GM18507 (cell line): Measurements from ENCODE around the gene TDRD3.

ENCODE experiments used
- DNase-seq: peaks from one replicate; pipeline ENCODE4 v3.0.0; 2011; ENCODE audit warnings: low read depth; ENCODE audit not compliant: insufficient read length; ENCODE audit errors: extremely low spot score
- FAIRE-seq: peaks from 2 replicates; lab custom pipeline; 2011; peaks lifted over from hg19 to GRCh38; lab: Jason Lieb, UNC

Gene TDRD3

DNA sequence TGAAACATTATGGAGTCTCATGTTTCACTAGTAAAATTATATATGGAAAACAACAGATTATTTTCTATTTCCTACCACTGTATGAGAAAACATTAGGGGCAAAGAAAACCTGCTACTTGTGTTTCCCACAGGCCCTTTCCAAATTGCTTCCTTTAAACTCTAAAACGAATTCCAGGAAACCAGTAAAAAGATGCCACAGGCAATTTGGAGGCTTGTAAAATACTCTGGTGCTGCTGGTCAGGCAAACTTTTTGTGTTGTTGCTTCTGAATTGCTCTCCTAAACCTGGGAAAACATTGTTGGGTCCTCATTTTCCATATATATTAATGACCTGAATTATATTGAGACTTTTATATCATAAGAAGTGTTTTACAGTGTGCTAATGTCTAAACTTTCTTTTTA, 141.5 kb downstream of the TDRD3 start:
- no peak for DNase-seq
- FAIRE-seq = no peak

DNA sequence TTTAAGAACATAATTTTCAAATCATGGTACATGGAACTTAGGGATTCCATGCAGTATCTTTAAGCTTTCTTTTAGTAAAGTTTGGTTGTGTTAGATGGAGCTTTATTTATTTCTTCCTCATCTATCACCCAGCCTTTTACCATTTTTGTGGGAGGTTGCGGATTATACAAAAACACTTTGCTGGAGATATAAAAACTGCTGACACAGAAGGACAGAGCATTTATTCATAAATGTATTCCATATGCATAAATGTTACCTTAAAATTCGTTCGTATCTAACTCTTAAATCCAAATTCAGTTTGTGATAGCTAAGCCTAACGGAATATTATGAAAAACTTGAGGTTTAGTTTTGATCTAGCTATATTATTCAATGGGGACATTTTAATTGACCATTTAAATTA, 143.3 kb downstream of the TDRD3 start:
- FAIRE-seq (no peak), DNase-seq (no peak)

- FAIRE-seq (no peak), DNase-seq (no peak)
Observed at GRCh38 chr13:60562096-60562780, 165.2 kb downstream of the TDRD3 start.

DNA sequence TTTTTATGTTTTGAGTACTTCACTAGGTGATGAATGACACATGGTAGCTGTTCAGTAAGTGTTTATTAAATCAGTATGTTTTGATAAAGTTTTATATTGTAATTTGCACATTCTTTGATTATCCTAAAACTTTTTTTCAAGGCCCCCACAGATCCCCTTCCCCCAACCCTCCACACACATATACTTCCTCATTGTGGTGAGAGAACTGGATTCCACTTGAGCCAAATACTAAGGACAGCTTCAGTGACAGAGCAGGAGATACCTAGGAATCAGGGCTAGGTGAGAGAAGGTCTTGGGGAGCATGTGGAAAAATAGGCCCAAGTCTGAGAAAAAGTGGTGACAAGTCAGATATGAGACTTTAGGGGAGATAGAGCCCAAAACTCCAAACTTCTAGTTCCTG, 174.6 kb downstream of the TDRD3 start:
- FAIRE-seq (no peak), DNase-seq (no peak)

- no peak for FAIRE-seq
- no peak for DNase-seq
Observed at GRCh38 chr13:60572003-60572798, 175.2 kb downstream of the TDRD3 start.

- no peak for DNase-seq
- FAIRE-seq = no peak
Observed at GRCh38 chr13:60572855-60573254, 175.8 kb downstream of the TDRD3 start.

DNA sequence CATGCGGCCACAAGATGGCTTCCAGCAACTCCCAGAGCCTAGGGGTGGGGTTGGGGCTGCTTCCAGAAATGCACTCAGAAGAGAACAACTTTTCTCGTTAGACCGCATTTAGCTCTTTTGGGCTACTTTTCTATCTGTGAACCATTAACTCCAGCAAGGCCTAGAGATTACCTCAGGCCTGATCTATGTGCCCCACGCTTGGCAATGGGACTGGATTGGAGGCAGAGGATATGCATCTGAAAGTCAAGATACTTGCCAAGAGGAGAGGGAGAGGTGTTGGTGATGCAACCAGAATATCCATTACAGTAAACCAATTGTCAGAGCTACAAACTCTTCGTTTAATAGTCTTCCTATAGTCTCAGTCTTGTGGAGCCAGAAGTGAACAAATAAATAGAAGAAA, 177.7 kb downstream of the TDRD3 start:
- DNase-seq (no peak), FAIRE-seq (no peak)

- DNase-seq (no peak), FAIRE-seq (no peak)
Observed at GRCh38 chr13:60575142-60575541, 178.1 kb downstream of the TDRD3 start.

- DNase-seq (no peak), FAIRE-seq (no peak)
Observed at GRCh38 chr13:60577761-60578160, 180.7 kb downstream of the TDRD3 start.

- FAIRE-seq (no peak), DNase-seq (no peak)
Observed at GRCh38 chr13:60583196-60583888, 186.3 kb downstream of the TDRD3 start.

DNA sequence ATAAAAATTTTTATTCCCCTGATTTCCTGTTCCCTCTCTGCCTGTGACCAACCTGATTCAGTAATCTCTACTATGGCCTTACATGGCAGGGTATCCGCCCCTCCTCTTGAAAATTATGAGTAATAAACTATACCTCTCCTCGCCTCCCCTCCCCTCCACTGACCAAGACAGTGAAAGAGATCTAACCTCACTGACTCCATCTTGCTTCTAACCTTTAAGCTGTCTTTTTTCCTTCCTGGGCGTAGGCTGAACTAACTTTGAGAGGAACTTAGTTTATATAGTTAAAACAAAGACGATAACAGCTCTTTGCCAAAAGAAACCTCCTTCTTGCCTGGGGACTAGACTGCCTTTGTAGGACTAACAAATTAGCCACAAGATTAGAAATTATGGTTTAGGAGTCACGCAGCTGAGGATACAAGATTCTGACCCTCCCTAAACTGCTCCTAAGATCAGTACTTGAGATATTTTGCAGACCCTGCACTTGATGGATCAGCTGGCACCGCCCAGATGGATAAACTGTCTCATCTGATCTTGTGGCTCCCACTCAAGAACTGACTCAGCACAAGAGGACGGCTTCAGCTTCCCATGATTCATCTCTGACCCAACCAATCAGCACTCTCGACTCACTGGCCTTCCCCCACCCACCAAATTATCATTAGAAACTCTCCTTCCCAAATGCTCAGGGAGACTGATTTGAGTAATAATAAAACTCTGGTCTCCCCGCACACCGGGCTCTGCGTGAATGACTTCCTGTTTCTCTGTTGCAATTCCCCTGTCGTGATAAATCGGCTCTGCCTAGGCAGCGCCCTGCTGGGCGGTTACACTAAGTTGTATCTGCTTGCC, 187.1 kb downstream of the TDRD3 start:
- no peak for FAIRE-seq
- DNase-seq = no peak

- no peak for DNase-seq
- no peak for FAIRE-seq
Observed at GRCh38 chr13:60584976-60585375, 188.0 kb downstream of the TDRD3 start.

GRCh38 chr13:60590800-60591747, 194.1 kb downstream of the TDRD3 start:
- DNase-seq (no peak), FAIRE-seq (no peak)

DNA sequence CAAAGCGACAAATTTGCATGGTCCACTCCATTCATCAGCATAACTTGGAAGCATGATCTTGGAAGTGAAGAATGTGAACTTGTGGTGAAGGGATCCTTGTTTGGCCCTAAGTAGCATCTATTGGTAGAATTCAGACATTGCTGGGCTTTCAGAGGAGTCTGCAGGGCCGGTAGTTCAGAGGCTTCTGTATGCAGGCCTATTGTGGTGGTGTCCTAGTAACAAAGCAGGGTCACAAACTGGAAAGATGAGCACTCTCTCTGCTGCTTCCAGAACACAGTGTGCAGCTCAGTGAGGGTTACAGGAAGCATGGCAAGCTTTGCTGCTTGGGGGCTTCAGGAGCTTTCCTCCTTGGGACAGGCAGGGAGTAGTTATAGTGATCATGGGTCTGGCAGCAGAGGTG, 206.0 kb downstream of the TDRD3 start:
- DNase-seq = no peak
- no peak for FAIRE-seq

DNA sequence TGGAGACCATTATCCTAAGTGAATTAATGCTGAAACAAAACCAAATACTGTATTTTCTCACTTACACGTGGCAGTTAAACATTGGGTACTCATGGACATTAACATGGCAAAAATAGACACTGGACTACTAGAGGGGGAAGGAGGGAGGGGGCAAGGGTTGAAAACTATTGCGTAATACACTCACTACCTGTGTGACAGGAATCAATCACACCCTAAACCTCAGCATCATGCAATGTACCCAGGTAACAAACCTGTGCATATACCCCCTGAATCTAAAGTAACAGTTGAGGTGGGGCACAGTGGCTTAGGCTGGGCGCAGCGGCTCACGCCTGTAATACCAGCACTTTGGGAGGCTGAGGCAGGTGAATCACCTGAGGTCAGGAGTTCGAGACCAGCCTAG, 207.0 kb downstream of the TDRD3 start:
- DNase-seq (no peak), FAIRE-seq (no peak)

- FAIRE-seq = no peak
Observed at GRCh38 chr13:60608954-60609353, 211.9 kb downstream of the TDRD3 start.

GRCh38 chr13:60611523-60611922, 214.5 kb downstream of the TDRD3 start:
- no peak for DNase-seq

More at GRCh38 chr13:60608954-60609353, 211.9 kb downstream of the TDRD3 start:
- DNase-seq = no peak

DNA sequence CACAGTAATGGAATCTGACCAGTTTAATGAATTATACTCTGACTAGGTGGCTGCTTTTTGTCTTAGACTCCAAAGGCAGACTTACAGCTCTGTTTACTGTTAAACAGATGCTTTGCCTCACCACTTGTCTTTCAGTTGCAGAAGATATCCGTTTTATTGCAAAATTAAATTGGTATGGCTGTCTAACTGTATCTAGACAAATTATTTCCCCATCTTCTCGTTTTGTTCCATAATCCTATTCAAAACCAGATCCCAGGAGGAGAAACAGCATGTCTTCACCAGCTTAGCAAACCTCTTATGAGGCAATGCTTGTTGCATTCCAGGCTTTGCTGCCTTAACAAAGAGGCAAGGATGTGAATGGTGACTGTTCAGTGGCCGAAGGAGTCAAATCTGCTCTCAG, 215.6 kb downstream of the TDRD3 start:
- FAIRE-seq (no peak), DNase-seq (no peak)

More at GRCh38 chr13:60611523-60611922, 214.5 kb downstream of the TDRD3 start:
- FAIRE-seq = no peak

- FAIRE-seq (no peak), DNase-seq (no peak)
Observed at GRCh38 chr13:60613080-60613479, 216.1 kb downstream of the TDRD3 start.
